GM23248 (cell line): ENCODE data around the gene TIAL1.

Source experiments
- EZH2 ChIP-seq: fragments of 200-600 bp; sonication (generic); IDR thresholded peaks from 2 replicates; pipeline ENCODE4 v1.6.1; 2018; ENCODE audit warnings: antibody characterized with exemption, mild to moderate bottlenecking; ENCODE audit not compliant: insufficient read depth, poor library complexity, severe bottlenecking
- EZH2phosphoT487 ChIP-seq: fragments of 200-600 bp; sonication (generic); IDR thresholded peaks from 2 replicates; pipeline ENCODE4 v1.6.1; 2018; ENCODE audit warnings: antibody characterized with exemption, moderate library complexity, mild to moderate bottlenecking, low read depth; ENCODE audit not compliant: insufficient read depth

DNA sequence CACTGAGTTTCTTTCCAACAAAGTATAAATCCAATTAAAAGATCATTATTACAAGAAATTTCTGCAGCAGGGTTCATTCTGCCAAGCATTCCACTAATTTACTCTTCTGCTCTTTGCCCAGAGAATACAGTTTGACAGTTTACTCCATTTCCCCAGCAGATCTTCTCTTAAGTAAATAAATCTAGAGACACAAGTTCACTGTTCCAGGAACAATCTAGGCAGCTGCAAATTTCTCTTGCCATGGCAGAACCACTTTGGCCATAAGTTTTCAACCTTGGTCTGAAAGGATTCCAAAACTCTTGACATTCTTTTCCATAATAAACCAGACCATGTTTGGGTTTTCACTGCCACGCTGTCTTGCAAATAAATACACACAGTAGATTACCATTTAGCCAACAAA lies 65.7 kb downstream of the TIAL1 start:
- TF ChIP-seq EZH2phosphoT487 (no peak), EZH2 (no peak)
